Neural progenitor cell (in vitro differentiated cells): ENCODE measurements around the gene FRMD8. TPM values are rescaled to one million over a fixed set of nuclear protein-coding genes. Genes with fewer than 3 reads are reported as not detected.

ENCODE experiments used
- DNase-seq: peaks from one replicate; pipeline ENCODE4 v3.0.0-alpha.2; 2016; ENCODE audit warnings: low spot score
- H2AFZ ChIP-seq: fragments of 200-600 bp; sonication (generic); replicated peaks from 2 replicates; pipeline ENCODE4 v1.6.1; 2016; ENCODE audit warnings: antibody characterized with exemption
- H3F3A ChIP-seq: fragments of 200-600 bp; sonication (generic); 2 replicates; pipeline ENCODE4 v1.6.1; 2016; ENCODE audit warnings: antibody characterized with exemption, low read depth
- H3K27ac ChIP-seq: fragments of 200-600 bp; sonication (generic); 2 replicates; pipeline ENCODE4 v1.5.1; 2016; ENCODE audit warnings: mild to moderate bottlenecking
- H3K27me3 ChIP-seq: fragments of 200-600 bp; sonication (generic); 2 replicates; pipeline ENCODE4 v1.6.1; 2016; ENCODE audit warnings: mild to moderate bottlenecking, moderate library complexity
- H3K36me3 ChIP-seq: fragments of 200-600 bp; sonication (generic); 2 replicates; pipeline ENCODE4 v1.5.1; 2016
- H3K4me1 ChIP-seq: fragments of 200-600 bp; sonication (generic); 2 replicates; pipeline ENCODE4 v1.6.1; 2016; ENCODE audit warnings: mixed run types
- H3K4me2 ChIP-seq: fragments of 200-600 bp; sonication (generic); 2 replicates; pipeline ENCODE4 v1.6.1; 2016
- H3K4me3 ChIP-seq: fragments of 200-600 bp; sonication (generic); 2 replicates; pipeline ENCODE4 v1.5.1; 2016
- H3K79me2 ChIP-seq: fragments of 200-600 bp; sonication (generic); 2 replicates; pipeline ENCODE4 v1.6.1; 2016; ENCODE audit warnings: low read depth
- H3K9ac ChIP-seq: fragments of 200-600 bp; sonication (generic); 2 replicates; pipeline ENCODE4 v1.6.1; 2016
- H3K9me3 ChIP-seq: fragments of 200-600 bp; sonication (generic); 2 replicates; pipeline ENCODE4 v1.5.1; 2016; ENCODE audit warnings: low read depth
- H4K20me1 ChIP-seq: fragments of 200-600 bp; sonication (generic); 2 replicates; pipeline ENCODE4 v1.6.1; 2016; ENCODE audit warnings: low read depth
- H3K27ac Mint-ChIP-seq: 3 replicates; pipeline ENCODE4 v1.8.0; 2021; ENCODE audit warnings: mixed read lengths
- H3K27me3 Mint-ChIP-seq: 2 replicates; pipeline ENCODE4 v1.8.0; 2022; ENCODE audit warnings: low read depth, mild to moderate bottlenecking, inconsistent platforms, moderate library complexity, mixed read lengths; ENCODE audit not compliant: insufficient read depth
- H3K36me3 Mint-ChIP-seq: 3 replicates; pipeline ENCODE4 v1.8.0; 2021; ENCODE audit warnings: mixed read lengths
- H3K4me1 Mint-ChIP-seq: 3 replicates; pipeline ENCODE4 v1.8.0; 2021; ENCODE audit warnings: mixed read lengths
- H3K4me3 Mint-ChIP-seq: 3 replicates; pipeline ENCODE4 v1.8.0; 2021; ENCODE audit warnings: mild to moderate bottlenecking, moderate library complexity, mixed read lengths
- H3K9me3 Mint-ChIP-seq: 3 replicates; pipeline ENCODE4 v1.8.0; 2020; ENCODE audit warnings: mixed read lengths
- EZH2 ChIP-seq: fragments of 200-600 bp; sonication (generic); IDR thresholded peaks from 2 replicates; pipeline ENCODE4 v1.6.1; 2017; ENCODE audit warnings: antibody characterized with exemption, mild to moderate bottlenecking, moderate library complexity
- EZH2phosphoT487 ChIP-seq: fragments of 200-600 bp; sonication (generic); IDR thresholded peaks from 2 replicates; pipeline ENCODE4 v1.6.1; 2017; ENCODE audit warnings: antibody characterized with exemption
- total RNA-seq: library from RNA; depleted of rRNA; stranded (reverse); fragments of >200 nt; gene quantifications from 2 replicates; pipeline ENCODE4 v1.2.3, GENCODE V29; 2015; ENCODE audit warnings: low replicate concordance
- TF ChIP-seq, protein P1 (sequence below): fragments of 200-600 bp; sonication (generic); IDR thresholded peaks from 2 replicates; pipeline ENCODE4 v1.5.1; 2017; ENCODE audit warnings: antibody characterized with exemption, mild to moderate bottlenecking

Gene FRMD8
- total RNA-seq, 1 donor from 2014 or later: 5.8 TPM

DNA sequence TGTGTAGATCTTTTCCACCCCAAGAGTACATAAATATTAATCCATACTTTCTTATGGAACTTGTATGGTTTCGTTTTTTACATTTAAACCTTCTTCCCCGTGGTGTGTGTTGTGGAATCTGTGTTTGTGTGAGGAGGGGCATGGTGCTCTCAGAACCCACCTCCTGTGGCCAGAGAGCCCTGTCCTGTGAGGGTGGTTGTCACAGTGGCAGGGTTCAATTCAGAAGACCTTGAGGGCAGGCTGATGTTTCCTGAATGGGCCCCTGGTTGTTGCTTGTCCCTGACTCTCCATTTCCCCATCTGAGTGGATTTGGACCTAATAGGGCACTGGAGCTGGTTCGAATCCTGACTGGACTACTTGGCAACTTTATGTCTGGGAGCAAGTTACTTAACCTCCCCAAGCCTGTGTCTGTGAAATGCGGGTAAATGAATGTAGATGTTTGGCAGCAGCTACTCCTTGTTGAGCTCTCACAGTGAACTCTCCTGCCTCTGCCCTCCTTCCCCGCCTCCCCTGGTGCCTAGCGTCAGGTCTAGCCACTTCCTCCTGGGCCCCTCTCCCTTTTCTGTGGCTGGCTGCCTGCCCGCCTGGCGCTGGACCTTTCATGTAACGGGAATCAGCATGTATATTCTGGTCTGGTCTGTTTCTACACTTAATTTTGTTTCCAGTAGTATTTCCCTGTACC, 43.4 kb downstream of the FRMD8 start:
- no peak overlapping the region for H3K9ac ChIP-seq

GRCh38 chr11:65430406-65431217, 44.2 kb downstream of the FRMD8 start:
- H3K4me2 ChIP-seq: no peak overlapping the region
- no peaks in the 10 kb centered on the region for H3K36me3 ChIP-seq
- no peak overlapping the region for H2AFZ ChIP-seq
- no peaks in the 10 kb centered on the region for H3K9me3 ChIP-seq
- Mint-ChIP-seq H3K36me3 (peaks cover 2% of the 10 kb centered on the region), H3K27ac (no peak overlapping the region), H3K27me3 (peaks cover 8% of the 10 kb centered on the region), H3K4me1 (peaks cover 43% of the 10 kb centered on the region), H3K4me3 (no peak overlapping the region), H3K9me3 (no peaks in the 10 kb centered on the region)
- peaks cover 5% of the 10 kb centered on the region for H3K4me1 ChIP-seq
- H3K79me2 ChIP-seq: peaks cover 8% of the 10 kb centered on the region
- no peak overlapping the region for H3K4me3 ChIP-seq
- peaks cover 4% of the 10 kb centered on the region for H4K20me1 ChIP-seq
- TF ChIP-seq EZH2phosphoT487: no peak
- TF ChIP-seq, protein P1, sequence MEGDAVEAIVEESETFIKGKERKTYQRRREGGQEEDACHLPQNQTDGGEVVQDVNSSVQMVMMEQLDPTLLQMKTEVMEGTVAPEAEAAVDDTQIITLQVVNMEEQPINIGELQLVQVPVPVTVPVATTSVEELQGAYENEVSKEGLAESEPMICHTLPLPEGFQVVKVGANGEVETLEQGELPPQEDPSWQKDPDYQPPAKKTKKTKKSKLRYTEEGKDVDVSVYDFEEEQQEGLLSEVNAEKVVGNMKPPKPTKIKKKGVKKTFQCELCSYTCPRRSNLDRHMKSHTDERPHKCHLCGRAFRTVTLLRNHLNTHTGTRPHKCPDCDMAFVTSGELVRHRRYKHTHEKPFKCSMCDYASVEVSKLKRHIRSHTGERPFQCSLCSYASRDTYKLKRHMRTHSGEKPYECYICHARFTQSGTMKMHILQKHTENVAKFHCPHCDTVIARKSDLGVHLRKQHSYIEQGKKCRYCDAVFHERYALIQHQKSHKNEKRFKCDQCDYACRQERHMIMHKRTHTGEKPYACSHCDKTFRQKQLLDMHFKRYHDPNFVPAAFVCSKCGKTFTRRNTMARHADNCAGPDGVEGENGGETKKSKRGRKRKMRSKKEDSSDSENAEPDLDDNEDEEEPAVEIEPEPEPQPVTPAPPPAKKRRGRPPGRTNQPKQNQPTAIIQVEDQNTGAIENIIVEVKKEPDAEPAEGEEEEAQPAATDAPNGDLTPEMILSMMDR: no peak
- no peak for TF ChIP-seq EZH2
- no peak overlapping the region for H3K9ac ChIP-seq
- peaks cover 3% of the 10 kb centered on the region for H3F3A ChIP-seq
- DNase-seq: no peak
- H3K27ac ChIP-seq: no peak overlapping the region
- H3K27me3 ChIP-seq: no peaks in the 10 kb centered on the region

More for the DNA sequence above, 43.4 kb downstream of the FRMD8 start:
- Histone ChIP-seq H3K27me3 (no peaks in the 10 kb centered on the region), H3K4me2 (no peak overlapping the region), H3K4me1 (peaks cover 8% of the 10 kb centered on the region), H3K79me2 (peaks cover 15% of the 10 kb centered on the region), H2AFZ (no peak overlapping the region), H4K20me1 (peaks cover 4% of the 10 kb centered on the region), H3K4me3 (no peak overlapping the region), H3K9me3 (no peaks in the 10 kb centered on the region), H3K36me3 (no peaks in the 10 kb centered on the region), H3K27ac (no peak overlapping the region), H3F3A (peaks cover 3% of the 10 kb centered on the region)
- no peak overlapping the region for H3K27ac Mint-ChIP-seq
- no peak for TF ChIP-seq EZH2phosphoT487
- TF ChIP-seq, protein P1: no peak
- TF ChIP-seq EZH2: no peak
- no peak for DNase-seq
- peaks cover 5% of the 10 kb centered on the region for H3K27me3 Mint-ChIP-seq
- peaks cover 48% of the 10 kb centered on the region for H3K4me1 Mint-ChIP-seq
- H3K36me3 Mint-ChIP-seq: peaks cover 2% of the 10 kb centered on the region
- peak overlapping the region; percentile 20 for H3K4me3 Mint-ChIP-seq
- no peaks in the 10 kb centered on the region for H3K9me3 Mint-ChIP-seq

DNA sequence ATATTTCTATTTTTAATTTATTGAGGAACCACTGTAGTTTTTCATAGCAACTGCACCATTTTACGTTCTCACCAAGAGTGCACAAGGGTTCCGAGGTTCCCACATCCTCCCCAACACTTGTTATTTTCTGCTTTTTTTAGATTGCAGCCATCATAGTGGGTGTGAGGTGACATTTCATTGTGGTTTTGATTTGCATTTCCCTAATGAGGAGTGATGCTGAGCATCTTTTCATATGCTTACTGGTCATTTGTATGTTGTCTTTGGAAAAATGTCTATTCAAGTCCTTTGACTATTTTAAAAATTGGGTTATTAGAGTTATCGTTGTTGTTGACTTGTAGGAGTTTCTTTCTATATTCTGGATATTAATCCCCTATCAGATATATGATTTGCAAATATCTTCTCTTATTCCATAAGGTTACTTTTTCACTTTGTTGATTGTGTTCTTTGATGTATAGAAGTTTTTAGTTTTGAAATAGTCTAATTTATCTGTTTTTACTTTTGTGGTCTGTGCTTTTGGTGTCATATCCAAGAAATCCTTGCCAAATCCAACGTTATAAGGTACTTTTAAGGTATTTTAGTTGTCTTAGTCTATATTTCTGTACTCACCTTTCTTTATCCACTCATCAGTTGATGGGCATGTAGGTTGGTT, 45.1 kb downstream of the FRMD8 start:
- Histone ChIP-seq H3K27me3 (no peaks in the 10 kb centered on the region), H3K9me3 (no peaks in the 10 kb centered on the region), H4K20me1 (peaks cover 2% of the 10 kb centered on the region), H3K4me1 (peaks cover 5% of the 10 kb centered on the region), H3K4me2 (no peak overlapping the region), H3K36me3 (no peaks in the 10 kb centered on the region), H2AFZ (no peak overlapping the region), H3K9ac (no peak overlapping the region), H3K4me3 (no peak overlapping the region), H3K79me2 (no peaks in the 10 kb centered on the region), H3K27ac (no peak overlapping the region), H3F3A (peaks cover 3% of the 10 kb centered on the region)
- Mint-ChIP-seq H3K36me3 (peaks cover 2% of the 10 kb centered on the region), H3K27me3 (peaks cover 6% of the 10 kb centered on the region), H3K9me3 (no peaks in the 10 kb centered on the region), H3K4me1 (peaks cover 34% of the 10 kb centered on the region), H3K4me3 (no peak overlapping the region), H3K27ac (no peak overlapping the region)
- TF ChIP-seq EZH2: no peak
- TF ChIP-seq, protein P1: no peak
- TF ChIP-seq EZH2phosphoT487: no peak
- DNase-seq: no peak
